AG10803 (cell line): ENCODE results near the gene FAM9A.

Experiments used
- DNase-seq: peaks from one replicate; pipeline ENCODE4 v3.0.0; 2010; ENCODE audit warnings: low read depth
- H3K4me3 ChIP-seq: 2 replicates; pipeline ENCODE4 v1.5.1; 2011; ENCODE audit warnings: mild to moderate bottlenecking, low read length, control low read depth
- CTCF ChIP-seq: conservative IDR thresholded peaks from 2 replicates; pipeline ENCODE4 v1.5.1; 2011; ENCODE audit warnings: mild to moderate bottlenecking, low read length, control low read depth, inconsistent platforms

FAM9A gene

GRCh38 chrX:8823698-8824097 is 22.5 kb upstream of the FAM9A start:
- TF ChIP-seq CTCF = no peak
- no peak for DNase-seq
- H3K4me3 ChIP-seq = no peak overlapping the region

GRCh38 chrX:8822002-8822401 is 20.8 kb upstream of the FAM9A start:
- DNase-seq = no peak
- no peak overlapping the region for H3K4me3 ChIP-seq
- TF ChIP-seq CTCF = no peak

- H3K4me3 ChIP-seq = no peak overlapping the region
- peak; percentile 8 for DNase-seq
- no peak for TF ChIP-seq CTCF
These were observed 19.8 kb upstream of the FAM9A start for GRCh38 chrX:8820910-8821527.

- DNase-seq = peak; percentile 21
These were observed 14.4 kb upstream of the FAM9A start for GRCh38 chrX:8815460-8816065.

GRCh38 chrX:8813036-8813435 is 11.9 kb upstream of the FAM9A start:
- no peak for DNase-seq
- no peak for TF ChIP-seq CTCF
- no peak overlapping the region for H3K4me3 ChIP-seq

More at GRCh38 chrX:8815460-8816065, 14.4 kb upstream of the FAM9A start:
- TF ChIP-seq CTCF = peak; percentile 76
- H3K4me3 ChIP-seq = no peak overlapping the region

- TF ChIP-seq CTCF = no peak
- H3K4me3 ChIP-seq = no peak overlapping the region
- no peak for DNase-seq
These were observed 10.4 kb upstream of the FAM9A start for GRCh38 chrX:8811611-8812010.

GRCh38 chrX:8808661-8809060 is 7.5 kb upstream of the FAM9A start:
- H3K4me3 ChIP-seq = no peak overlapping the region
- no peak for DNase-seq
- no peak for TF ChIP-seq CTCF
